DND-41 (cell line): Measurements from ENCODE around the gene PSRC1.

Source experiments
- ATAC-seq: fragments of 200-7000 bp; cut with Tn5 transposase; 3 replicates; pipeline ENCODE4 v1.9.1; 2021; ENCODE audit warnings: low read depth; ENCODE audit not compliant: insufficient read depth
- DNase-seq: peaks from one replicate; pipeline ENCODE4 v3.0.0-alpha.2; 2020
- H2AFZ ChIP-seq: 2 replicates; pipeline ENCODE4 v1.6.0; 2012; ENCODE audit warnings: low read depth, low read length
- H3K27ac ChIP-seq: 2 replicates; pipeline ENCODE4 v1.5.1; 2012; ENCODE audit warnings: low read length, inconsistent platforms
- H3K27me3 ChIP-seq: fragments of 200-600 bp; sonication (generic); 2 replicates; pipeline ENCODE4 v1.6.0; 2012; ENCODE audit warnings: low read length, mild to moderate bottlenecking, inconsistent platforms; ENCODE audit not compliant: insufficient read depth, poor library complexity
- H3K36me3 ChIP-seq: 2 replicates; pipeline ENCODE4 v1.5.1; 2012; ENCODE audit warnings: low read length, inconsistent platforms; ENCODE audit not compliant: insufficient read depth
- H3K4me1 ChIP-seq: 2 replicates; pipeline ENCODE4 v1.5.1; 2012; ENCODE audit warnings: mild to moderate bottlenecking, low read length; ENCODE audit not compliant: insufficient read depth
- H3K4me2 ChIP-seq: 2 replicates; pipeline ENCODE4 v1.6.0; 2012; ENCODE audit warnings: mild to moderate bottlenecking, moderate library complexity, low read length, inconsistent platforms; ENCODE audit not compliant: insufficient read depth
- H3K4me3 ChIP-seq, 2 experiments: fragments of 200-600 bp in 1 of 2; shearing (Covaris generic) in 1 of 2; 2 replicates each; pipeline ENCODE4 v1.5.1; 2012 to 2016; ENCODE audit warnings: inconsistent platforms in 2 of 2, low read length in 2 of 2, mild to moderate bottlenecking in 2 of 2, low read depth in 1 of 2, moderate library complexity in 1 of 2
- H3K79me2 ChIP-seq: 2 replicates; pipeline ENCODE4 v1.6.0; 2012; ENCODE audit warnings: low read length, inconsistent platforms; ENCODE audit not compliant: insufficient read depth
- H3K9ac ChIP-seq: 2 replicates; pipeline ENCODE4 v1.6.0; 2012; ENCODE audit warnings: low read depth, mild to moderate bottlenecking, inconsistent platforms, low read length, moderate library complexity
- H3K9me3 ChIP-seq: 2 replicates; pipeline ENCODE4 v1.5.1; 2012; ENCODE audit warnings: low read length, moderate library complexity, mild to moderate bottlenecking, inconsistent platforms; ENCODE audit not compliant: insufficient read depth, severe bottlenecking
- H4K20me1 ChIP-seq: 2 replicates; pipeline ENCODE4 v1.6.0; 2012; ENCODE audit warnings: low read length; ENCODE audit not compliant: insufficient read depth
- EZH2 ChIP-seq: IDR thresholded peaks from 3 replicates; pipeline ENCODE4 v1.6.1; 2012; ENCODE audit warnings: borderline replicate concordance, low read depth, mild to moderate bottlenecking, moderate library complexity, low read length, inconsistent platforms; ENCODE audit not compliant: severe bottlenecking
- TF ChIP-seq, protein P1 (sequence below): IDR thresholded peaks from 2 replicates; pipeline ENCODE4 v1.5.1; 2012; ENCODE audit warnings: borderline replicate concordance, low read length, moderate library complexity, mild to moderate bottlenecking; ENCODE audit not compliant: poor library complexity, severe bottlenecking; ENCODE audit errors: extremely low read depth

Gene PSRC1

GRCh38 chr1:109259674-109260557 lies 23.0 kb downstream of the PSRC1 start:
- Histone ChIP-seq H3K27ac (no peak overlapping the region), H3K9ac (no peak overlapping the region), H4K20me1 (no peaks in the 10 kb centered on the region; the same call in 1 of the 2 replicates), H3K27me3 (no peaks in the 10 kb centered on the region), H3K4me2 (no peak overlapping the region), H3K9me3 (no peaks in the 10 kb centered on the region), H3K4me3 (no peak overlapping the region), H3K4me1 (no peaks in the 10 kb centered on the region), H3K79me2 (no peaks in the 10 kb centered on the region), H2AFZ (no peak overlapping the region), H3K36me3 (no peaks in the 10 kb centered on the region)
- DNase-seq (no peak), ATAC-seq (no peak)
- TF ChIP-seq EZH2 = no peak
- TF ChIP-seq, protein P1, sequence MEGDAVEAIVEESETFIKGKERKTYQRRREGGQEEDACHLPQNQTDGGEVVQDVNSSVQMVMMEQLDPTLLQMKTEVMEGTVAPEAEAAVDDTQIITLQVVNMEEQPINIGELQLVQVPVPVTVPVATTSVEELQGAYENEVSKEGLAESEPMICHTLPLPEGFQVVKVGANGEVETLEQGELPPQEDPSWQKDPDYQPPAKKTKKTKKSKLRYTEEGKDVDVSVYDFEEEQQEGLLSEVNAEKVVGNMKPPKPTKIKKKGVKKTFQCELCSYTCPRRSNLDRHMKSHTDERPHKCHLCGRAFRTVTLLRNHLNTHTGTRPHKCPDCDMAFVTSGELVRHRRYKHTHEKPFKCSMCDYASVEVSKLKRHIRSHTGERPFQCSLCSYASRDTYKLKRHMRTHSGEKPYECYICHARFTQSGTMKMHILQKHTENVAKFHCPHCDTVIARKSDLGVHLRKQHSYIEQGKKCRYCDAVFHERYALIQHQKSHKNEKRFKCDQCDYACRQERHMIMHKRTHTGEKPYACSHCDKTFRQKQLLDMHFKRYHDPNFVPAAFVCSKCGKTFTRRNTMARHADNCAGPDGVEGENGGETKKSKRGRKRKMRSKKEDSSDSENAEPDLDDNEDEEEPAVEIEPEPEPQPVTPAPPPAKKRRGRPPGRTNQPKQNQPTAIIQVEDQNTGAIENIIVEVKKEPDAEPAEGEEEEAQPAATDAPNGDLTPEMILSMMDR = no peak

DNA sequence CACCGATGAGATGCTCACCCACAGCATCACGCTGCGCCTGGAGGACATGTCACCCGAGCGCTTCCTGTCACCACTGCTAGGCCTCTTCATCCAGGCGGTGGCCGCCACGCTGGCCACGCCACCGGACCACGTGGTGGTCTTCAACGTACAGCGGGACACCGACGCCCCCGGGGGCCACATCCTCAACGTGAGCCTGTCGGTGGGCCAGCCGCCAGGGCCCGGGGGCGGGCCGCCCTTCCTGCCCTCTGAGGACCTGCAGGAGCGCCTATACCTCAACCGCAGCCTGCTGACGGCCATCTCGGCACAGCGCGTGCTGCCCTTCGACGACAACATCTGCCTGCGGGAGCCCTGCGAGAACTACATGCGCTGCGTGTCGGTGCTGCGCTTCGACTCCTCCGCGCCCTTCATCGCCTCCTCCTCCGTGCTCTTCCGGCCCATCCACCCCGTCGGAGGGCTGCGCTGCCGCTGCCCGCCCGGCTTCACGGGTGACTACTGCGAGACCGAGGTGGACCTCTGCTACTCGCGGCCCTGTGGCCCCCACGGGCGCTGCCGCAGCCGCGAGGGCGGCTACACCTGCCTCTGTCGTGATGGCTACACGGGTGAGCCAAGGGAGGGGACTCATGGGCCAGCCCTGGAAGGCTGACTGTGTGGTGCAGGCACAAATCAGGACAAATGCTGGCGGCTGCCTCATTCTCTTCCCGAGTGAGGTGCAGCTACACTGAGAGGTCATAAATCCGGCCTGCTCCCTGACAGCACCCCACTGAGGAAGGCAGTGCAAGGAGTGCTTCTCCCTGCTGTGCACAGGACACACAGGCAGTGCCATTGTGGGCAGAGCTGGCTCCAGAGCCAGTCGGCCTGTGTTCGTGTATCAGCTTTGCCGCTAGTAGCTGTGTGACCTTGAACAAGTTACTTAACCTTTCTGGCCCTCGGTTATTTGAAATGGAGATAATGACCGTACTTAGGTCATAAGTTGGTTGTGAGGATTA lies 24.2 kb downstream of the PSRC1 start:
- no peak for DNase-seq
- no peak overlapping the region for H2AFZ ChIP-seq

GRCh38 chr1:109257682-109258421 lies 25.1 kb downstream of the PSRC1 start:
- no peaks in the 10 kb centered on the region for H3K36me3 ChIP-seq
- no peak overlapping the region for H3K4me3 ChIP-seq
- no peaks in the 10 kb centered on the region for H3K79me2 ChIP-seq
- H3K4me1 ChIP-seq = no peaks in the 10 kb centered on the region
- H2AFZ ChIP-seq = no peak overlapping the region
- H3K4me2 ChIP-seq = no peak overlapping the region
- H3K27me3 ChIP-seq = no peaks in the 10 kb centered on the region
- no peak overlapping the region for H3K27ac ChIP-seq
- no peaks in the 10 kb centered on the region; the same call in none of the 2 replicates for H4K20me1 ChIP-seq
- TF ChIP-seq, protein P1 = no peak
- TF ChIP-seq EZH2 = no peak
- H3K9me3 ChIP-seq = no peaks in the 10 kb centered on the region
- ATAC-seq (no peak), DNase-seq (no peak)
- no peak overlapping the region for H3K9ac ChIP-seq

More for the DNA sequence above, 24.2 kb downstream of the PSRC1 start:
- Histone ChIP-seq H3K4me2 (no peak overlapping the region), H3K9ac (no peak overlapping the region), H3K4me3 (no peak overlapping the region), H3K79me2 (no peaks in the 10 kb centered on the region), H3K36me3 (no peaks in the 10 kb centered on the region), H3K27ac (no peak overlapping the region), H3K27me3 (no peaks in the 10 kb centered on the region), H3K4me1 (no peaks in the 10 kb centered on the region), H4K20me1 (no peaks in the 10 kb centered on the region; the same call in 1 of the 2 replicates), H3K9me3 (no peaks in the 10 kb centered on the region)
- TF ChIP-seq, protein P1 = no peak
- TF ChIP-seq EZH2 = no peak
- ATAC-seq = no peak
